Endothelial cell of umbilical vein (primary cell): ENCODE measurements around the gene EXT2. TPM values are rescaled to one million over a fixed set of nuclear protein-coding genes. Genes with fewer than 3 reads are reported as not detected.

Experiments used
- BruUV-seq: library from RNA; stranded (reverse); fragments of 400-500 nt; replicated peaks from 2 replicates; lab custom pipeline; 2021; lab: Mats Ljungman, UMichigan
- CTCF ChIA-PET: fragments of 300-600, 350-600 bp; sonication (Branson Sonifier 250); formaldehyde crosslinking; loops from one replicate; lab custom pipeline; 2021; ENCODE audit warnings: antibody characterized with exemption, inconsistent platforms; lab: Charles Lee
- POLR2A ChIA-PET: fragments of 300-600, 350-600 bp; sonication (Branson Sonifier 250); formaldehyde crosslinking; loops from one replicate; lab custom pipeline; 2021; ENCODE audit warnings: antibody characterized with exemption, inconsistent platforms; lab: Charles Lee
- DNase-seq: peaks from one replicate; pipeline ENCODE4 v3.0.0-alpha.2; 2011; ENCODE audit warnings: low read depth, low spot score
- FAIRE-seq: peaks from 2 replicates; lab custom pipeline; 2011; peaks lifted over from hg19 to GRCh38; lab: Jason Lieb, UNC
- H2AFZ ChIP-seq: 2 replicates; pipeline ENCODE4 v1.6.0; 2012; ENCODE audit warnings: low read depth, low read length, control low read depth, inconsistent platforms
- H3K27ac ChIP-seq: 2 replicates; pipeline ENCODE4 v1.5.1; 2011; ENCODE audit warnings: low read depth, mild to moderate bottlenecking, control low read depth, low read length, moderate library complexity; ENCODE audit not compliant: insufficient read depth
- H3K27me3 ChIP-seq, 2 experiments: 2 replicates each; pipeline versions ENCODE4 v1.6.0 to v1.6.1; 2011; ENCODE audit warnings: low read length in 2 of 2, mixed read lengths in 1 of 2; ENCODE audit not compliant: control insufficient read depth in 2 of 2, insufficient read depth in 2 of 2
- H3K36me3 ChIP-seq, 2 experiments: 2 replicates in 1 of 2; 3 replicates in 1 of 2; pipeline ENCODE4 v1.5.1; 2011; ENCODE audit warnings: low read length in 2 of 2, mild to moderate bottlenecking in 1 of 2, moderate library complexity in 1 of 2; ENCODE audit not compliant: control insufficient read depth in 2 of 2, insufficient read depth in 2 of 2; ENCODE audit errors: extremely low read depth in 1 of 2
- H3K4me1 ChIP-seq: 3 replicates; pipeline ENCODE4 v1.5.1; 2011; ENCODE audit warnings: mild to moderate bottlenecking, low read length; ENCODE audit not compliant: control insufficient read depth, insufficient read depth; ENCODE audit errors: extremely low read depth
- H3K4me2 ChIP-seq: 2 replicates; pipeline ENCODE4 v1.6.1; 2011; ENCODE audit warnings: low read length, control low read depth, mixed read lengths; ENCODE audit not compliant: insufficient read depth
- H3K4me3 ChIP-seq, 3 experiments: fragments of 200-600 bp in 1 of 3; sonication (generic), shearing (Covaris generic) in 1 of 3; replicated peaks in 1 of 3; 2 replicates each; pipeline ENCODE4 v1.5.1; 2011 to 2016; ENCODE audit warnings: control low read depth in 3 of 3, low read length in 3 of 3, mild to moderate bottlenecking in 2 of 3, inconsistent platforms in 1 of 3, low read depth in 1 of 3, moderate library complexity in 1 of 3; ENCODE audit not compliant: insufficient read depth in 1 of 3
- H3K79me2 ChIP-seq: 2 replicates; pipeline ENCODE4 v1.6.0; 2012; ENCODE audit warnings: low read length, inconsistent platforms; ENCODE audit not compliant: control insufficient read depth, insufficient read depth
- H3K9ac ChIP-seq: replicated peaks from 2 replicates; pipeline ENCODE3; 2011; ENCODE audit warnings: low read length, control low read depth; ENCODE audit not compliant: insufficient read depth; ENCODE audit errors: extremely low read depth
- H3K9me1 ChIP-seq: replicated peaks from 3 replicates; pipeline ENCODE4 v1.6.0; 2011; ENCODE audit warnings: mild to moderate bottlenecking, low read length; ENCODE audit not compliant: control insufficient read depth, insufficient read depth; ENCODE audit errors: extremely low read depth
- H3K9me3 ChIP-seq: replicated peaks from 2 replicates; pipeline ENCODE4 v1.5.1; 2012; ENCODE audit warnings: low read length, inconsistent platforms; ENCODE audit not compliant: control insufficient read depth, insufficient read depth
- H4K20me1 ChIP-seq: replicated peaks from 2 replicates; pipeline ENCODE3; 2011; ENCODE audit warnings: mild to moderate bottlenecking, low read length; ENCODE audit not compliant: control insufficient read depth, insufficient read depth; ENCODE audit errors: extremely low read depth
- CTCF ChIP-seq, 2 donors: IDR thresholded peaks; 1 replicate in 1 of 2; 2 replicates in 1 of 2; pipeline ENCODE4 v1.5.1; 2011; ENCODE audit warnings: low read length in 2 of 2, mild to moderate bottlenecking in 2 of 2, moderate library complexity in 2 of 2, control low read depth in 1 of 2, inconsistent platforms in 1 of 2, low read depth in 1 of 2; ENCODE audit not compliant: insufficient read depth in 1 of 2; ENCODE audit errors: extremely low read depth in 1 of 2
- EZH2 ChIP-seq: IDR thresholded peaks from 2 replicates; pipeline ENCODE4 v1.6.1; 2012; ENCODE audit warnings: borderline replicate concordance, low read depth, mild to moderate bottlenecking, moderate library complexity, low read length, inconsistent platforms; ENCODE audit not compliant: severe bottlenecking
- GATA2 ChIP-seq: IDR thresholded peaks from 2 replicates; pipeline ENCODE4 v1.7.0; 2011; ENCODE audit warnings: low read depth, mild to moderate bottlenecking, moderate library complexity, mixed read lengths, low read length; ENCODE audit not compliant: insufficient read length, insufficient read depth
- POLR2A ChIP-seq: IDR thresholded peaks from 2 replicates; pipeline ENCODE4 v1.6.1; 2012; ENCODE audit warnings: low read depth, mild to moderate bottlenecking, control low read depth, low read length
- POLR2AphosphoS5 ChIP-seq: IDR thresholded peaks from 2 replicates; pipeline ENCODE4 v1.6.1; 2012; ENCODE audit warnings: low read depth, mild to moderate bottlenecking, control low read depth, low read length, moderate library complexity; ENCODE audit not compliant: insufficient read depth
- dilution Hi-C: fragments of 300-500 bp; cut with MboI; formaldehyde crosslinking; loops from one replicate; pipeline ENCODE4 v1.15.0; 2019; ENCODE audit warnings: low sequenced_read_pairs; ENCODE audit not compliant: extremely low pct_ligation_motif_present
- intact Hi-C: fragments of 100-400 bp; cut with micrococcal nuclease; formaldehyde crosslinking; loops from one replicate; pipeline ENCODE4 v1.10.0; 2022
- polyA plus RNA-seq, 4 experiments: library from polyadenylated mRNA; depleted of rRNA in 3 of 4; stranded (reverse) in 3 of 4; unstranded in 1 of 4; fragments of >200 nt; gene quantifications; 2 replicates each; pipeline versions ENCODE4 v1.2.1 to v1.2.3, GENCODE V29; 2011 to 2012; ENCODE audit warnings: missing spikeins in 1 of 4
- total RNA-seq: library from RNA; stranded (reverse); gene quantifications from 2 replicates; pipeline ENCODE4 v1.2.3, GENCODE V29; 2021

Gene EXT2
- total and polyA plus RNA-seq, 2 donors (not counting 3 experiments of a cell fraction or from before 2014, with no cell fraction given) = 50.9 to 60.3 TPM

- no peaks in the 10 kb centered on the region for H4K20me1 ChIP-seq
- CTCF ChIA-PET = interaction anchor here (2.3 kb wide), 1 partner anchor 16 kb away, joined by 14 read pairs; the partner anchor contains the start of gene EXT2
Observed at GRCh38 chr11:44079376-44079775, 16.1 kb upstream of the EXT2 start.

More at GRCh38 chr11:44079376-44079775, 16.1 kb upstream of the EXT2 start:
- Histone ChIP-seq H3K4me1 (no peaks in the 10 kb centered on the region), H3K27me3 (peaks cover 5 to 8% of the 10 kb centered on the region in 2 experiments), H3K79me2 (no peaks in the 10 kb centered on the region), H3K4me3 (no peak overlapping the region), H3K4me2 (no peak overlapping the region), H2AFZ (no peak overlapping the region), H3K9ac (no peak overlapping the region), H3K27ac (no peak overlapping the region), H3K36me3 (peaks cover 0 to 3% of the 10 kb centered on the region in 2 experiments), H3K9me1 (no peaks in the 10 kb centered on the region), H3K9me3 (no peaks in the 10 kb centered on the region)
- POLR2A ChIA-PET = no interaction called here
- FAIRE-seq (no peak), DNase-seq (no peak)
- intact Hi-C loops (no loop called here), dilution Hi-C loops (no loop called here)
- TF ChIP-seq POLR2AphosphoS5 (no peak), GATA2 (no peak), POLR2A (no peak), CTCF (IDR thresholded peaks at IDR 0.05; ENCODE audit: extremely low read depth in 1 of 2, insufficient read depth in 1 of 2, low read depth in 1 of 2, low read length in 2 of 2) (no peak), EZH2 (no peak)
- BruUV-seq = no TSS peak
